CD4-positive, alpha-beta T cell treated with Interferon gamma for 1 hour (primary cell): ENCODE measurements around the gene SKOR2.

ENCODE experiments used
- DNase-seq: peaks from one replicate; pipeline ENCODE4 v3.0.0-alpha.2; 2020

SKOR2 gene, protein sequence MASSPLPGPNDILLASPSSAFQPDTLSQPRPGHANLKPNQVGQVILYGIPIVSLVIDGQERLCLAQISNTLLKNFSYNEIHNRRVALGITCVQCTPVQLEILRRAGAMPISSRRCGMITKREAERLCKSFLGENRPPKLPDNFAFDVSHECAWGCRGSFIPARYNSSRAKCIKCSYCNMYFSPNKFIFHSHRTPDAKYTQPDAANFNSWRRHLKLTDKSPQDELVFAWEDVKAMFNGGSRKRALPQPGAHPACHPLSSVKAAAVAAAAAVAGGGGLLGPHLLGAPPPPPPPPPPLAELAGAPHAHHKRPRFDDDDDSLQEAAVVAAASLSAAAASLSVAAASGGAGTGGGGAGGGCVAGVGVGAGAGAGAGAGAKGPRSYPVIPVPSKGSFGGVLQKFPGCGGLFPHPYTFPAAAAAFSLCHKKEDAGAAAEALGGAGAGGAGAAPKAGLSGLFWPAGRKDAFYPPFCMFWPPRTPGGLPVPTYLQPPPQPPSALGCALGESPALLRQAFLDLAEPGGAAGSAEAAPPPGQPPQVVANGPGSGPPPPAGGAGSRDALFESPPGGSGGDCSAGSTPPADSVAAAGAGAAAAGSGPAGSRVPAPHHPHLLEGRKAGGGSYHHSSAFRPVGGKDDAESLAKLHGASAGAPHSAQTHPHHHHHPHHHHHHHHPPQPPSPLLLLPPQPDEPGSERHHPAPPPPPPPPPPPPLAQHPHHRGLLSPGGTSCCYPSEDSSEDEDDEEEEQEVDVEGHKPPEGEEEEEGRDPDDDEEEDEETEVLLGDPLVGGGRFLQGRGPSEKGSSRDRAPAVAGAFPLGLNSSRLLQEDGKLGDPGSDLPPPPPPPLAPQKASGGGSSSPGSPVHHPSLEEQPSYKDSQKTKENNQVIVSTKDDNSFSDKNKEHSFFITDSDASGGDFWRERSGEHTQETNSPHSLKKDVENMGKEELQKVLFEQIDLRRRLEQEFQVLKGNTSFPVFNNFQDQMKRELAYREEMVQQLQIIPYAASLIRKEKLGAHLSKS

DNA sequence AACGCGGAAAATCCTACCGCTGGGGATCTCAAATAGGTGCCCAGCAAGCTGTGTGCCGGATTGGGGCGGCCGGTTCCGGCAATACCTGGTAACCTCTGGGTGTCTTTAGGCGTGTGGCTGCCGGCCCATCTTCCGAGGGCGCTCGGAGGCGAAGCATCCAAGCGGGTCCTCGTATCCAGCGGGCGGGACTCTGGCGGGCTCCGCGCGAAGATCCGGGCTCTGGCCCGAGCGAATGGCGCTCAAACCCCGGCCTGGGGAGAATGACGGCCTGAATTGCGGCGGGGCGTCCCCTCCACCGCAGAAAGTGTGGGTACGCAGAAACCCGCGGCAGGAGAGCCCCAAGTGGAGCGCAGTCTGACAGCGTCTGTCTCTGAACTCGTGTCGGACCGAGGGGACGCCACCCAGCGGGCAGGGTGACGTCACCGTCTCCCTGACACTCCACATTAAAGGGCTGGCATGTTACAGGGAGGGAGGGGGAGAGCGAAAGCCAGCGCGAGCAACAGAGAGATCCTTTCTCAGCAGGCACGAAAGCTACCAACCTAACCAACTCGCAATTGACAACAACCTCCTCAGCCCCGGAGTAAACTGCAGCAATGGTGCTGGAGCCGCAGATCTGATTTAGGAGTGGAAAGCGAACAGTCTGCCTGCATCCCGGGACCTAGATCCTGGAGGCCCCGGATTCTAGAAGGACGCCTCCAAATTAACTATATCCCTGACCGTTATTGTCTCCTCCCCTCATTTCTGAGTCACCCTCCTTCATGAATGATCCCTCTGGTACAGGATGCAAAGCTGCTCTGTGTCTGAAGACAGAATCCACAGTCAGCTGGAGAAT, at the start of gene SKOR2:
SKOR2 (minus strand) TSS at position 372 of the 832 bp plus-strand sequence. CDS start 2,477 bp downstream, outside the sequence.
- DNase-seq, result no peak

DNA sequence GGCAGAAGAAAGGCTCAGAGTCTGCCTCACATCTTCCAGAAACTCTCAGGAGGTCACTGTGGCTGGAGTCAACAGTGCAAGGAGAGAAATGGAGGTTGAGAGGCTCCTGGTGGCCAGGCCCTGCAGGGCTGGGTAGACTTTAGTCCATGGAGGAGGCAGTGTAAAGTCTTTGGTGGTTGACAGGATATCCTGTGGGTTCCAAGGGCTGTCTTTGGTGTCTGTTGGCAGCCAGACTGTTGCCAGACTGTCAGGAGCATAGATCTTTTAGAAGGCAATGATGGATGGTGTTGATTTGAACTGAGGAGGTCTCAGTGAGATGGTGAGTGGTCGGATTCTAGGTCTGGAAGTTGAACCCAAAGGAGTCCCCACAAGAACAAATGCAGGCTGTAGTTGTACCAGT, 45.0 kb upstream of the SKOR2 start:
- no peak for DNase-seq

DNA sequence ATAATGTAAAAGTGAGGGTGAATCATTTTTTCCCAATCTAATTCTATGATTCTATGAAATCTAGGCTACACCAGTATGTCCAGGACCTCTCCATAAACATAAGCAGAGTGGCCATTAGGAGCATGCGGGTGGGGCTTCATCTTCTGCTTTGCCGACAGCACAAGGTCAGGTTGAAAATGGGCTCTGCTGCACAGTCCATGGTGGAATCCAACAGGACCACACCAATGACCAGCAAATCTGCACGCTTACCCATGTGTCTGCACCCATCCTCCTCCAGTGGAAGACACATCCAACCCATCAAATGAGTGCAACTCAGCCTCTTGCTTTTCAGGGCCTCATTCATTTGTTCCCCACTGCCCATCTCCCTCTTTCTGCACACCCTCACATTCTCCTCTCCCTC, 43.3 kb upstream of the SKOR2 start:
- DNase-seq, result no peak

DNA sequence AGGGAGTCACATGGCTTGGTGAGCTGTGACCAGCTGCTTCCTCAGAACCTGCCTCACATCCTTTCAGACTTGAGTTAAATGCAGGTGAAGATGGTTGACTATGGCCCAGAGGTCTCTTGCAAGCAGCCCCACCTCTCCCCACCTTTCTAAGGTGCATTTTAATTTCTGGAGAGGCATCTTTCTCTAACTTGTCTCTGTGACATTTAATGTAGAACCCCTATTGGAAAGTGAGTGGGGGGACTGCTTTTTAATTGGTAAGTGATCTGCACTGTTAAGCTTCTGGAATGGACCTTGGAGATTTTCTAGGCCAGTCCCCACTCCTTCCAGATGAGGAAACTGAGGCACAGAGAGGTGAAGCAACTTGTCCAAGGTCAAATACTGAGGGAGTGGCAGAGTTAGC, 37.3 kb upstream of the SKOR2 start:
- DNase-seq, result no peak

DNA sequence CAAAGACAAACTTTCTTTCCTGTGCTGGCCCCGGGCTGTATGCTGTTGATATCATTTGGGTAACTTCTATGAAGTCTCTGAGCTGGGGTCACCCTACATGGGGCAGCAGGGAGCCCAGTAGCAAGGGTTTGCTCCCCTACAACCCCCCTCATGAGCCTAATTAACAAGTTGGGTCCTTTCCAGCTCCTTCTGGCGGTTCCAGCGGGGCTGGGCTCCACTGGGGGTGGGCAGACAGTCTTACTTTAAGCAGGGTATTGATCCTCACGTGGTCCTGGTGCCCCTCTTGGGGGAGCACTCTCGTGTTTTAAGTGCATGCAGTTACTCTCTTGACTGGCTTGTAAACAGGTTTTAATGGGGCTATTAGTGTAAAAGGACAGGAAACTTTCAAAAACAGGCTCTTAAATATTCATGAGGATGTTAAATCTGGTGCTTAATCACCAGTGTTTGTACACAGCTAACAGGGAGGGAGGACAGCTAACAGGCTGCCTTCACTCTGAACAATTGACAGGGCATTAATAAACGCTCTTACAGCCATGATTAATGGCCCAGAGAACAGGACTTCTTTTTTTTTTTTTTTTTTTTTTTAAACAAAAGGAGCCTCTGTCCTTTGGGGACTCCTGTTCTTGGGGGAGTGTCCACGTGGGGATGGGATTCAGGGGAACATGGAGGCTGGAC, 36.6 kb upstream of the SKOR2 start:
- no peak for DNase-seq

DNA sequence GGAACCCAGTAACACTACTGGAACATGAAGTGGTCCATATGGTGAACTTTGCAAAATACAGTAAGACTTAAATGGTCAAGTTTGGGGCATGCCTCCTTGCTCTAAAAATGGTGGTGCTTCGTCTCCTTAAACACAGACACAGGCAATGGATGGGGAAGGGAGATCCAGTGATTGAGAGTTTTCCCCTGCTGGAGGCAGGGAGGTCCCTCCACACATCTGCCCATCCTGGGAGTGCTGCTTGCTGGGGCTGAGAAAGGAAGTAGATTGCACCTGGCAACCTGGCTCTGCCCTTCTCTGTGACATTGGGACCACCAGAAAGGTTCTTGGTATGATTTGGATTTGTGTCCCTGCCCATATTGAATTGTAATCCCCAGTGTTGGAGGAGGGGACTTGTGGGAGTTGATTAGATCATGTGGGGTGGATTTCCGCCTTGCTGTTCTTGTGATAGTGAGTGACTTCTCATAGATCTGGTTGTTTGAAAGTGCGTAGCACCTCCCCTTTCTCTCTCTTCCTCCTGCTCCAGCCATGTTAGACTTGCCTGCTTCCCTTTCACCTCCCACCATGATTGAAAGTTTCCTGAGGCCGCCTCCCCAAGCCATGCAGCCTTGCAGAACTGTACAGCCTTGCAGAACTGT, 35.4 kb upstream of the SKOR2 start:
- no peak for DNase-seq

DNA sequence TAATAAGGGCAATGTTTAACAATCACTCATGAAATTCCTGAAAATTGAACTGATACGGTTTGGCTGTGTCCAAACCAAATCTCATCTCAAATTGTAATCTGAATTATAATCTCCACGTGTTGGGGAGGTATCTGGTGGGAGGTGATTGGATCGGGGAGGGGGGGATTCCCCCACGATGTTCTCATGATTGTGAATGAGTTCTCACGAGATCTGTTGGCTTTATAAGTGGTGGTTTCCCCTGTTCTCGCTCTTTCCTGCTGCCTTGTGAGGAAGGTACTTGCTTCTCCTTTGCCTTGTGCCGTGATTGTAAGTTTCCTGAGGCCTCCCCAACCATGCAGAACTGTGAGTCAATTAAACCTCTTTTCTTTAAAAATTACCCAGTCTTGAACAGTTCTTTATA, 34.0 kb upstream of the SKOR2 start:
- no peak for DNase-seq

DNA sequence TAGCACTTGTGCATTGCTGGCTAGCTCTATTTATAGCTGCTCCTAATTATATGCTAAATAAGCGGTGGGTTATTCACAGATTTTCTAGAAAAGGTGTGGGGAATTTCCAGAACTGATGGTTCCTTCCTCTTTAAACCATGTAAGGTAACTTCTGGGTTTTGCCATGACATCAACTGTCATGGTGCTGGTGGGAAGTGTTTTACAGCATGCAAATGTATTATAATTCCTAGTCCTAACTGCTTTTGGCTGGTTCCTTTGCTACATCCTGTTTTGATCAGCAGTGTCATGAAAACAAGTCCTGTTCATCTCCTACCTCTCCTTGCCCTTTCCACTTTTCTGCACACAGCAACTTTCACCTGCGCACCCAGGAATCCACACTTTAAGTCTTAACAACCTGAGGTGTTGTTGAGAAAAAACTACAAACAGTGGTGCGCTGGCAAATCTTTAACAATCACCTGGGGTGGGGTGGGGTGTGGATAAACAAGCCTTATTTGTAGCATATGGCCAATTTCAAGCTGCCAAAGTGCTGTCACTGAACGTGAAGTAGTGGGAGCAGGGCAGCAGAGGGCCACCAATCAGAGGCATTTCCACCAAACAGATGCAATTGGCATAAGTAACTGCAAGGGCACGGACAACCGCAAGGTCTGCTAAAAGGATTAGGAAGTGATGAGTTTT, 33.4 kb upstream of the SKOR2 start:
- no peak for DNase-seq

DNA sequence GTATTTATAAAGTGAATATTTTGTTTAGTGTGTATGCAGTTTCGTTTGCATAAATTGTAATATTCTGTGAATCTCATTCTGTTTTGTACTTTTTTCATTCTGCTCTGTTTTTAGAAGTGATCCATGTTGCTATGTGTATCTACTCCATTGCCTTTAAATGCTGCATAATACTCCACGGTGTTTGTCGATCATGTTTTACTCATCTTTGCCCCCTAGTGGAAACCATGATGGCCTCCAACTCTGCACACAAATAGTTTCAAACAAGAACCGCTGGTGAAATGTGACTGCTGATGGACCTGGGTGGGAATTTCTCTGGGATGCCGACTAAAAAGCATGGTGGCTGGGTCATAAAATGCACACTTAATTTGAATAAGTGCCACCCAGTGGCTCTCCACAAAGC, 32.0 kb upstream of the SKOR2 start:
- DNase-seq, result no peak

DNA sequence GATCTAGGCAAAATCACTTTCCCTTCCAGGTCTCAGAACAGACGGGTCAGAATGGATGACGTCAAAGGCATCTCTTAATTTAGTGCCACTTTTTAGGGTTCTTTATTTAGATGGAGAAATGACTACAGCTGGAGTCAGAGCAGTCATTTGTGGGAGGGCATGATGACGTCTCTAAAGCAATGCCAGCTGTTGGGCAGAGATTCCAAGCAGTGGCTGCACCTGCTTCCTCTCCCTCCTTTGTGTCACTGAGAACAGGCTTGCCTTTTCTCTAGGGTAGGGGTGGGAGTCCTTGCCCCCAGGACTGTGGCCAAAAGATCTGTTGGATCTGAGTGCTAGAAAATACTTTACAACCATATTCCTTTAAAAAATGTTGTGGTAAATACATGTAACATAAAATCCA, 28.7 kb upstream of the SKOR2 start:
- no peak for DNase-seq

DNA sequence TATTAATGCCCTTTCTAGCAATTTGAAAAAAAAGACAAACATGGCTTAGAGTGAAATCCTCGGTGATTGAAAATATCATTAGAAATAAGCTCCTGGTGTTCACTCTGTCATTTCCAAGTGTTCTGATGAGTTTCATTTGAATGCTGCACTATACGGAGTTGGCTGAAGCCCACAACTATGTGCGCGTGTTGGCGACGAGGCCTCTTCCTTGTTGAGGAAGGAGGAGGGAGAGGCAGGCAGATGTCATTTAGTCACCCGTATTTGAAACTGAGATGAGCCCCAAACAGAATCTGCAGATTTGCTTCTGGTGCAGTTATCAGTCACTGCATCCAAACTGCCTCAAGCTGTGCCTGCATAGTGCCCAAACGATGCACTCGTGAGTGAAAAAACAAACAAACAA, 23.5 kb upstream of the SKOR2 start:
- DNase-seq, result no peak

DNA sequence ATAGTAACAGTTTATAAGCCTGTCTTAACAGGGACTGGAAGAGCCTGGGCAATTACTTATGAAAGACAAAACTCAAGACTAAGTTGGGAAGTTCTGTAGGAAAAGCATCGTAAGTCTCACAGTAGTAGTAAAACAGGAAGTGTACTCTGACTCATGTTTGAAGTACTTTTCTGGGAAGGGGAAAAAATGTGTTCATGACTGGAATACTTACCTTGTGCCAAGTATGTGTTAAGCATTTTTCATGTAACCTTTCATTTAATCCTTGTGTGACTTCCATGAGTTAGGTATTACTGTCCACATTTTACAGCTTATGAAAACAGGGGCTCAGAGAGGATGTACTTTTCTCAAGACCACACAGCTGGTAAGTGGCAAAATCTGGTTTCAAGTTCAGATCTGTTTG, 13.7 kb upstream of the SKOR2 start:
- no peak for DNase-seq

DNA sequence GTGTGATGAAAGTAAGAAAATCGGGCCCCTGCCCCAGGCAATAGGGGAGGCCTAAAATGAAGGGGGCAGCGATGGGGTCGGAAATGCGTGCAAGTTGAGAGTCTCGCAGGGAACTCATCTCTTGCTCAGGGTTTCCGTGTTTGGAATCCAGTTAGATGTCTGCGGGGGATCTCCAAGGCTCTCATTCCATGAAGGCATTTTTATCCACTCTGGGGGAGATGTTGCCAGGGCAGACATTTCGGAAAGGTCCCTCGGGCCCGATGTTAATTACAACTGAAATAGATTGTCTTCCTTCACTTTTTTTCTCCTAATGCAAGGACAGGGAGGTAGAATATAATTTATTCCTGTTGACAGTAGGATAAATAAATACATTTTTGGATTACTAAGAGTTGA, 12.8 kb upstream of the SKOR2 start:
- DNase-seq, result no peak

DNA sequence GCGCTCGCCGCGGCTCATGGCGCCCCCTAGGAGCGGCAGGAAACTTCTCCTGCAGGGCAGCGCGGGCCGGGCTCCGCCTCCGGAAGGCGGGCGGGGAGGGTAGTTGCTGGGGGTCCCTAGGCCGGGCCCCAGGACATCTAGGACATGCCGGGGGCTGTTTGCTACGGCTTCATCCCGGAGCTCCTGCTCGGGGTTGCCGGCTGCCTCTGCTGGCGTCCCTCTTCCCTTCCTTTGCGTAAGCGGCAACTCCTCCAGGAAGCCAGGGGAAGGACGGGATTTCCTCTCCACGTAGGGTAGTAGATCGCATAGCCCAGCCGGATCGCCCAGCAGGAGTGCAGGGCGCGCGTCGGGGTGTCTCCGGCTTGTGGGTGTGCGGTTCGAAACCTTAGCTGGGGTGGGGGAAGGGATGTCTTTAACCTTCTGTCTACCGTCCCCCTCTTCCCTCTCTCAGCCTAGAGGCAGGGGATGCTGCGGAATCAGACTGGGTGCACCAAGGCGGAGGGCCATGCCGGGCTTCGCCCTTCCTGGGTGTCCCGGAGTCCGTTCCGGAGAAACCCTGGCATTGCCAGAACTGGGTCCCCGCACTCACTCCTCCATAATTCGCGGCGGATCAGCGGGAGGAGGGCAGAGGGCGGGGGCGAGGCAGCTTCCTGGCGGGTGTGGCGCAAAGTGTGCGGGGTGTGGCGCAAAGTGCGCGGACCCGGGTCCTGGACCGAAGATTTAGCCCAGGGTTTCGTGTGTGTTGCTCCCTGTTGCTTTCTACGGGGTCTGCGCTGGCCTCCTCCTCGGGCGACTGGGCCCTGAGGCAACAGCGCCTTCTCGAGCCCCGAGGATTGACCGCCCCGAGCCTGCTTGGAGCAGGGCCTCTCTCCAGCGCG, 12.2 kb upstream of the SKOR2 start:
- no peak for DNase-seq

DNA sequence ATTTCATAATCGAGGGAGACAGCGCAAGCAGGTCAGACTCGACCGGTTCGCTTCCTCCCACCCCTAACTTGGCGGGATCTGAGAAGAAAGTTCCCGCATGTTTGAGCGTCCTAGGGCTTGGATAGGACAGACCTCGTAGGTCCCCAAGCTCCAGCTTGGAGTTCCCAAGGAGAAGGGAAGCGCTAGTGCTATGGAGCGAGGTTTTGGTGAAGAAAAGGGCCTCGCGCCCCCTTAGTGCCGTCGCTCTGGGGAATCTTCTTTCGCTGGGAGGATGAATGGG, 11.6 kb upstream of the SKOR2 start:
- DNase-seq, result no peak

DNA sequence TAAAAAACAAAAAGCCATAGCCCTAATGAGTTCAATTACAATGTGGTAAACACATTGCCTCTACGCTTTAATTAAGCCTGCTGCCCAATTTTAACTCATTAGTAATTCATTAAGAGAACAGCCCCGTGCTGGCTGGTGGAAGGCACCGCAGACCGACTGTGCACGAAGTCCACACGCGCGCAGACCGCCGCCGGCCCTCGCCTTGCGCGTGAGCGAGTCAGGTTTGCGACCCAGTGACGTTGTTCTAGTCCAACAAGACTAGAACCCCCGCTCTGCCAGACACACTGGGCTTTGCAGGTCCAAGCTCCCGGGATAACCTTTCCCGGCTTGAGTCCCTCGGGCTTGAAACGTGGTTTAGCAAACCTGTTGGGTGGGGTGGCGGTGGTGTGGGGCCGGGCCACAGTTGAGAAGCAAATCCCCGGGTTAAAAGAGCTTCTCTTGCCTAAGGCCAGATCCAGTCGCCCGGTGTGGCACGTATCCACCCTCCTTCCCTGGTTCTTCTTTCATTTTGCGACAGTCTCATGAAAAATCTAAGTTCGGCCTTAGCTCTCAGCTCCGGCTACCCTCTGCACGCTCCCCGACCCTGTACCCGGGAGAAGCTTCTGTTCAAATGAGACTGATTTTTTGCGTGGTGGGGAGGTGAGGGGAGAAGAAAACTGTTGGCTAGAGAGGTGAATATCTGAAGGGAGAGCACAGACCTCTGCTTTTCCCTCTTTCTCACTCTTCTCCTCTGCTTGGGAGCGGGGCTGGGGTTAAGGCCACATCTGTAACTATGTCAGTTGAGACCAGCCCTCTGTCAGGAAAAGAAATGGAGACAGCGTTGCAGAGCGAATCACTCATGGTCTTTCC, 11.1 kb upstream of the SKOR2 start:
- no peak for DNase-seq

DNA sequence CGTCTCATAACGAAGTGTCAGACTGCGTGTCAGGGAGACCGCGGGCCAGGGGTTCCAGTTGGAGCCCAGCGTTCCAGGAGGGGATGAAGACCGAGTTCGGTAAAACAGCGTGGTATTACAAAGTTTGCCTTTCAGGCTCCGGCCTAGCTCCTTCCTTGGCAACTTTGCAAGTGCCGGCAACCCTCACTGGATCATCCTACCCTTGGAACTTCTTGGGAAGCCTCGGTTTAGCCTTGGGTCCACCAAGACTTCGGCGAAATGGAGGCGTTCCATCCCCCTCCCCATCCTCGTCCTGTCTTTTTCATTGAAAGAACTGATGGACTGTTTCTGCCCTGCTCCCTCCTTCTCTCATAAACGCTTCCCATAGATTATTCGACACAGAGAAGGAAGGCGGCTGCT, 10.4 kb upstream of the SKOR2 start:
- no peak for DNase-seq

DNA sequence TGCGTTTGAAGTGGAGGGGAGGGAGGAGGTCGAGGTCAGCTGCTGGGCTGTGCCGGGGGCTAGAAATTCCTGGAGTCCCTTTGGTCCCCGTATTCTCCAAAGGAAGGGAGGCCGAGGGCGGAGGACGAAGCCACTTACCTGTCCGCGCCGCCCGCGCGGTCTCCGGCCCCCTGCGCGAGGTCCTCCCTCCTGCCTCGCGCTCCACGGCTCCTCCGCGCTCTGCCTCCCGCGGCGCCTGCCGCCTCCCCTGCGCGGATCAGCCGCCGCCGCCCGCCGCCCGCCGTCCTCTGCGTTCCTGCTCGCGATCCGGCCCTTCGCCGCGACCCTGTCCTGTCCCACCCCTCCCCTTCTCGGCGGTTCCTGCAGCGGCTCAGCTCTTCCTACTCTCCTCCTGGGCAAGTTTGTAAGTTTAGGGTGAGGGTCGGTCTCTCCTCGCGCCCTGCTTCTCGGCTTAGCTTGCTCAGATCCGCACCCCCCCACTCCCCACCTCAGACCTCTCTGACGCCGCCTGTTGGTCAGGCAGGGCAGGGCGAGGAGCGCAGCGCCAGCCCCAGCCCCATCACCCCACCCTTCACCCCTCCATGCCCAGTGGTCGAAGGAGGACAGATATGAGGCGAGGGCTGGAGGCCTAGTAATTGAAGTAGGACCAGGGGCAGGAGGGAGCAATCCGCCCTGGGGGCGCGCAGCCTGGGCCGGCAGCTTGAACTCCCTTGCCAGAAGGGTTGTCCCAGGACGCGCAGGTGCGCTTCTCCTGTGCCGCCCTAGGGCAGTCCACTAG, 9.7 kb upstream of the SKOR2 start:
- no peak for DNase-seq
